Measurements from ENCODE around the gene TMEM170A.
A peak's percentile ranks its signal among the peaks of the same experiment; 100 is the strongest.
"Not testable (repeated sequence)": the region's sequence is repeated elsewhere in the genome, so short reads cannot be mapped to it uniquely, and the experiment has no call there.

Gene TMEM170A

DNA sequence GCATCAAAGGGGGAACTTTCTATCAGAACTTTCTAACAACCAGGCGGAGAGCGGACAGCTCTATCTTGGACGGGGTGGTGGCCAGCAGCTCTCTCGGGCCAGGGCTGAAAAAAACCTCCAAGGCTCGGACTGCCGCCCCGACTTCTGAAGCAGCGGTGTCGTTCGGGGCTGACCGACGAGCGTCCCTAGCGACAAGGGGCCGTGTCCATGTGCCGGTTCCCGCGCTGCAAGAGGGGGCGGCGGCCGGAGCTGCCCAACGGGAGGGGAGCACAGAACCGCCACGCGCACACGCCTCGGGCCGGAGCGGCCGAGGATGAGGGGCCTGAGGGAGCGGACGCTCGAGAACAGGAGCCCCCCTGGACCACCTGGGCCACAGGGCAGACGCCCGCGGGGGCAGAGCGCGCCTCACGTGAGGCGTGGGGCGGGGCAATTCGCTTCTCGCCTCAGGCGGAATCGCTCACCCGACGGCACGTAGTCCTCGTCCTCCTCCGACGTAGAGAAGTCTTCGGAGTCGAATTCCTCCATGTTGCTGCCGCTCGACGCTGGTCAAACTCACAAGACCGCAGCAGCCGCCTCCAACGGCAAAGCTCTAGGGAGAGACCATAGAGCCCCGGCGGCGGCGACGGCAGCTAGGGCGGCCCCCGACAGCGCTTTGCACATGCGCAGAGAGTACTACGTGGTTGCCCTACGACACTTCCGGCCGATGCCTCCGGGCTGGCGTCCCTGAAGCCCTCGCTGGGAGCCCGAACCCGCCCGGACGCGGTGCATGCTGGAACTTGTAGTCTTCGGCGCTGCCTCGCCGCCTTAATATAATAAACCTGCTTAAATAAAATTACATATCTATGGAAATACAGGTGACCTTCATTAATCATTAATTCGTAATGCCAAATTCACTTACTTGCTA, 31.4 kb downstream of the TMEM170A start, which contains the start of gene CFDP1:
Gene CFDP1 (minus strand): TSS at position 676 of the 904 bp plus-strand sequence. CDS start 151 bp downstream, at position 525.
- TF ChIP-seq, protein P1, sequence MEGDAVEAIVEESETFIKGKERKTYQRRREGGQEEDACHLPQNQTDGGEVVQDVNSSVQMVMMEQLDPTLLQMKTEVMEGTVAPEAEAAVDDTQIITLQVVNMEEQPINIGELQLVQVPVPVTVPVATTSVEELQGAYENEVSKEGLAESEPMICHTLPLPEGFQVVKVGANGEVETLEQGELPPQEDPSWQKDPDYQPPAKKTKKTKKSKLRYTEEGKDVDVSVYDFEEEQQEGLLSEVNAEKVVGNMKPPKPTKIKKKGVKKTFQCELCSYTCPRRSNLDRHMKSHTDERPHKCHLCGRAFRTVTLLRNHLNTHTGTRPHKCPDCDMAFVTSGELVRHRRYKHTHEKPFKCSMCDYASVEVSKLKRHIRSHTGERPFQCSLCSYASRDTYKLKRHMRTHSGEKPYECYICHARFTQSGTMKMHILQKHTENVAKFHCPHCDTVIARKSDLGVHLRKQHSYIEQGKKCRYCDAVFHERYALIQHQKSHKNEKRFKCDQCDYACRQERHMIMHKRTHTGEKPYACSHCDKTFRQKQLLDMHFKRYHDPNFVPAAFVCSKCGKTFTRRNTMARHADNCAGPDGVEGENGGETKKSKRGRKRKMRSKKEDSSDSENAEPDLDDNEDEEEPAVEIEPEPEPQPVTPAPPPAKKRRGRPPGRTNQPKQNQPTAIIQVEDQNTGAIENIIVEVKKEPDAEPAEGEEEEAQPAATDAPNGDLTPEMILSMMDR (IDR thresholded peaks at IDR 0.05; ENCODE audit: borderline replicate concordance, control extremely low read depth, extremely low read depth, insufficient read depth, missing control alignments), result no peak
- in situ Hi-C loops (cut with MboI; ENCODE audit: low sequenced_read_pairs, unreplicated experiment), result no loop called here
- peak; percentile 98 for DNase-seq (ENCODE audit: low spot score)

- TF ChIP-seq, protein P1 (IDR thresholded peaks at IDR 0.05; ENCODE audit: borderline replicate concordance, control extremely low read depth, extremely low read depth, insufficient read depth, missing control alignments), result no peak
- in situ Hi-C loops (cut with MboI; ENCODE audit: low sequenced_read_pairs, unreplicated experiment), result no loop called here
- DNase-seq (ENCODE audit: low spot score), result no peak
Observed at GRCh38 chr16:75429621-75430403, 34.7 kb downstream of the TMEM170A start.

DNA sequence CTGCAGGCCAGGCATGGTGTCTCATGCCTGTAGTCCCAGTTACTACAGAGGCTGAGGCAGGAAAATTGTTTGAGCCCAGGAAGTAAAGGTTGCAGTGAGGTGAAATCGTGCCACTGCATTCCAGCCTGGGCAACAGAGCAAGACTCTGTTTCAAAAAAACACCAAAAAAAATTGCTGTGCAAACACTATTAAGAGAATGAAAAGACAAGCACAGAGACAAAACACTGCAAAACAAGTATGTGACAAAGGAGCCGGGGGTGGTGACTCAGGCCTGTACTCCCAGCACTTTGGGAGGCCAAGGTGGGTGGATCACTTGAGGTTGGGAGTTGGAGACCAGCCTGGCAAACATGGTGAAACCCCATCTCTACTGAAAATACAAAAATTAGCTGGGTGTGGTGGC, 38.0 kb downstream of the TMEM170A start:
- in situ Hi-C loops (cut with MboI; ENCODE audit: low sequenced_read_pairs, unreplicated experiment); DNase-seq (ENCODE audit: low spot score): not testable (repeated sequence)

DNA sequence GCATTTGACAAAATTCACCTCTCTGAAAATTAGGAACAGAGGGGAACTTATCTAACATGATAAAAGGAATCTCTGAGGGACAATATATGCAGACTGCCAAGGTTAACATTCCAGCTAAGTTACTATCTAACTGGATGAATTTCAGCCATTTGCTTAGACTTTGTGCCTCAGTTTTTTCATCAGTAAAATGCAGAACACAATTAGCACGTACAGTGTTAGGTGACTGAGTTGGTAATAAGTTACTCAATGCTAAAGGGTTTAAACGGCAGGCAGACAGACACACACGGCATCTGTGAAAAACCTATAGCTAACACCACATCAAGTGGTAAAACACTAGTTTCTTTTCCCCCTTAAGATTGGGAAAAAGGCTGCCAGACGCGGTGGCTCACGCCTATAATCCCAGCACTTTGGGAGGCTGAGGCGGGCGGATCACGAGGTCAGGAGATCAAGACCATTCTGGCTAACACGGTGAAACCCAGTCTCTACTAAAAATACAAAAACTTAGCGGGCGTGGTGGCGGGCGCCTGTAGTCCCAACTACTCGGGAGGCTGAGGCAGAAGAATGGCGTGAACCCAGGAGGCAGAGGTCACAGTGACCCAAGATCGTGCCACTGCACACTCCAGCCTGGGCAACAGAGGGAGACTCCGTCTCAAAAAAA, 40.3 kb downstream of the TMEM170A start:
- DNase-seq (ENCODE audit: low spot score); in situ Hi-C loops (cut with MboI; ENCODE audit: low sequenced_read_pairs, unreplicated experiment): not testable (repeated sequence)

DNA sequence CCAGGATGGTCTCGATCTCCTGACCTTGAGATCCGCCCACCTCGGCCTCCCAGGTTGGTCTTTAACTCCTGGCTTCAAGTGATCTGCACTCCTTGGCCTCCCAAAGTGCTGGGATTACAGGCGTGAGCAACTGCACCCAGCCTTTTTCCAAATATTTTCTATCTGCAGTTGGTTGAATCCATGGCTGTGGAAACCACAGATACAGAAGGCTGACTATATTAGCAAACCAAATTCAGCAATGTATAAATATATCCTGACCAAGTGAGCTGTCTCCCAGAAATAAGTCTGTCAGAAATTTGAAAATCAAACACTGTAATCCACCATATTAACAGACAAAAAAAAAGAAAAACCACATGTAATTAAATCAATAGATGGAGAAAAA, 40.8 kb downstream of the TMEM170A start:
- in situ Hi-C loops (cut with MboI; ENCODE audit: low sequenced_read_pairs, unreplicated experiment), result no loop called here
- no peak for DNase-seq (ENCODE audit: low spot score)
- TF ChIP-seq, protein P1 (IDR thresholded peaks at IDR 0.05; ENCODE audit: borderline replicate concordance, control extremely low read depth, extremely low read depth, insufficient read depth, missing control alignments), result no peak

DNA sequence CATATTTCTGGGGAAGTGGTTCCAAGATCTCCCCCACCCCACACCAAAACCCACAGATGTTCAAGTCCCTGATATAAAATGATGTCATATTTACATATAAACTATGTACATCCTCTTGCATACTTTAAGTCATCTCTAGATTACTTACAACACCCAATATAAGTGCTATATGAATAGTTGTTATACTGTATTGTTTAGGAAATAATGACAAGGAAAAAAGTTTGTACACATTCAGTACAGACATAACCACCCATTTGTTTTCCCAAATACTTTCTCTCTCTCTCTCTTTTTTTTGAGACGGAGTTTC, 42.7 kb downstream of the TMEM170A start:
- TF ChIP-seq, protein P1 (IDR thresholded peaks at IDR 0.05; ENCODE audit: borderline replicate concordance, control extremely low read depth, extremely low read depth, insufficient read depth, missing control alignments), result no peak
- in situ Hi-C loops (cut with MboI; ENCODE audit: low sequenced_read_pairs, unreplicated experiment), result no loop called here
- no peak for DNase-seq (ENCODE audit: low spot score)

DNA sequence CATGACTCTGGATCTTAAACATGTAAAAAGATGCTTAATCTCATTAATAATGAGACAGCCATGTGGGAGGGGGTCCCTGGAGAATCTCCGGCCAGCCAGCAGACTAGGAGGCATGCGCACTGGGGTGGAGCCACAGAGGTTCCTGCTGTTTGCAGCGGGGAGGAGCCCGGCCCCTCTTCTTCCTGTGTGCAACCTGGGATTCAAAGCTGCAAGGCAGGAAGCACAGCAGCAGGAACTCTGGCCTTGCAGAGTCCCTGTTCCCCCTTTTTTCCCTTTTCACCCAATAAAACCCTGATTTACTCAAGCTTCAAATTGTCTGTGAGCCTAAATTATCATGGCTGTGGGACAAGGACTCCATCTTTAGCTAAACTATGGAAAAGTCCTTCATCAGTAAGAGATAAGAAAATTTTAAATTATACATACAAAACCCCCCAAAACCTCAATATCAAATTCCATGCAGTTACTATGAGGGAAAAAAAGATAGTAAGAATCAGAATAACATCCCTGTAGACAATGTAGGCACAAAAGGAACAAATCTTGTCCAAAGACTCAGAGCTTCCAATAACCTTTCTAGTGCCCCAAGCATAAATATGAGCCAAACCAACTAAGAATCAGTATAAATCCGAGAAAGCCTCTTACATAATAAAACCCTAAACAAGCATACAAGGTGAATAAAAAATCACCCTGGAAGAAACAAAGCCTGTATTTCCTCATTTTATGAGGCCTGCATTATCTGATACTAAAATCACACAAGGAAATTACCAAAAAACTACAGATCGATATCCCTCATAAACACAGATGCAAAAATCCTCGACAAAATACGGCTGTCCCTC, 43.3 kb downstream of the TMEM170A start:
- in situ Hi-C loops (cut with MboI; ENCODE audit: low sequenced_read_pairs, unreplicated experiment), result no loop called here
- no peak for DNase-seq (ENCODE audit: low spot score)

More for the DNA sequence above, 43.3 kb downstream of the TMEM170A start:
- TF ChIP-seq, protein P1 (IDR thresholded peaks at IDR 0.05; ENCODE audit: borderline replicate concordance, control extremely low read depth, extremely low read depth, insufficient read depth, missing control alignments), result no peak
